Ovary (tissue), 3 donors: Measurements from ENCODE around the gene ADA.

Source experiments
- CTCF ChIP-seq, 3 donors: fragments of 450-650 bp in 2 of 3; fragments of 200-600 bp in 1 of 3; IDR thresholded peaks; one replicate each; pipeline versions ENCODE4 v1.5.1 to v1.8.0; 2016 to 2022; ENCODE audit warnings: antibody characterized with exemption in 3 of 3, mild to moderate bottlenecking in 1 of 3
- EP300 ChIP-seq: sonication (generic); formaldehyde crosslinking; IDR thresholded peaks from one replicate; pipeline ENCODE4 v1.6.1; 2017; ENCODE audit warnings: antibody characterized with exemption
- POLR2A ChIP-seq: fragments of 450-650 bp; IDR thresholded peaks from one replicate; pipeline ENCODE4 v1.6.1; 2017; ENCODE audit warnings: antibody characterized with exemption, mild to moderate bottlenecking, moderate library complexity
- donor health status: DM: no; HTN: no; CAD: no.

DNA sequence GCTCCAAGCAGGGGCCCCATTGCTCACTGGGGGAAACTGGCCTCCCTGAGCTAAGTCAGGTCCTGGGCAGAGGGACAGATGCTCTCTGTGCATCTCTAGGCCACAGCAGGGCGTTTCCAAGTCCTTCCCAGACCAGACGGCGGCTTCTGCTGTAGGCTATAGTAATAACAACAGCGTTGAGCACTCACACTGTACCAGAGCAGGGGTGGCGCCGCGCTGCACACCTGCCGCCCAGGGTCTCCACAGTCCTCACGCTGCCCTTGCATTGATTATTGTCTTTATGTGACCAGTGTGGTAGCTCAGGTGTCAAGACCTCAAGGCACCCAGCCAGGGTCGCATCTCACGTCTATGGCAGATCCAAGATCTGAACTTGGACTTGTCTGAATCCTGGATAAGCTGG lies 48.8 kb upstream of the ADA start:
- TF ChIP-seq CTCF (IDR thresholded peaks at IDR 0.05) (no peak), EP300 (no peak), POLR2A (no peak)
